Hepatocyte (in vitro differentiated cells): Measurements from ENCODE around the gene OTUD5.

ENCODE experiments used
- EZH2 ChIP-seq: fragments of 200-600 bp; sonication (generic); IDR thresholded peaks from 2 replicates; pipeline ENCODE4 v1.6.1; 2016; ENCODE audit warnings: antibody characterized with exemption, mild to moderate bottlenecking, borderline replicate concordance
- EZH2phosphoT487 ChIP-seq: fragments of 200-600 bp; sonication (generic); IDR thresholded peaks from one replicate; pipeline ENCODE4 v1.6.1; 2018; ENCODE audit warnings: antibody characterized with exemption, mild to moderate bottlenecking, low read depth, moderate library complexity; ENCODE audit not compliant: unreplicated experiment, severe bottlenecking
- TF ChIP-seq, protein P1 (sequence below): fragments of 200-600 bp; sonication (generic); IDR thresholded peaks from 2 replicates; pipeline ENCODE4 v1.5.1; 2016; ENCODE audit warnings: antibody characterized with exemption, mild to moderate bottlenecking; ENCODE audit not compliant: poor library complexity

DNA sequence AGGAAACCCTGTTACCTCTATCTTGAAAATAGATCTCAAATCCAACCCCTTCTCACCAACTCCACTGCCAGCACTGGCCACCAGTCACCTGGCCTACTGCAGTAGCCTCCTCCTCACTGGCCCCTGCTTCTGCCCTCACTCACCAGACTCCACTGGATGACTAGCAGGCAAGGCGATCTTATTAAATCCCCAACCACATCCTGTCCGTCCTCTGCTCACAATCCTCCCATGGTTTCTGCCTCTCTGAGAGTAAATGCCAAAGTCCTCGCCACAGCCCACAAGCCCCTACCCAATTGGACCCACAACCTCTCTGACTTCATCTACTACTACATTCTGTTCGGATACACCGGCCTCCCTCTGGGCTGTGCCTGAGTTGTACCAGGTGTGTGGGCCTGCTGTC is 33.1 kb downstream of the OTUD5 start:
- TF ChIP-seq, protein P1, sequence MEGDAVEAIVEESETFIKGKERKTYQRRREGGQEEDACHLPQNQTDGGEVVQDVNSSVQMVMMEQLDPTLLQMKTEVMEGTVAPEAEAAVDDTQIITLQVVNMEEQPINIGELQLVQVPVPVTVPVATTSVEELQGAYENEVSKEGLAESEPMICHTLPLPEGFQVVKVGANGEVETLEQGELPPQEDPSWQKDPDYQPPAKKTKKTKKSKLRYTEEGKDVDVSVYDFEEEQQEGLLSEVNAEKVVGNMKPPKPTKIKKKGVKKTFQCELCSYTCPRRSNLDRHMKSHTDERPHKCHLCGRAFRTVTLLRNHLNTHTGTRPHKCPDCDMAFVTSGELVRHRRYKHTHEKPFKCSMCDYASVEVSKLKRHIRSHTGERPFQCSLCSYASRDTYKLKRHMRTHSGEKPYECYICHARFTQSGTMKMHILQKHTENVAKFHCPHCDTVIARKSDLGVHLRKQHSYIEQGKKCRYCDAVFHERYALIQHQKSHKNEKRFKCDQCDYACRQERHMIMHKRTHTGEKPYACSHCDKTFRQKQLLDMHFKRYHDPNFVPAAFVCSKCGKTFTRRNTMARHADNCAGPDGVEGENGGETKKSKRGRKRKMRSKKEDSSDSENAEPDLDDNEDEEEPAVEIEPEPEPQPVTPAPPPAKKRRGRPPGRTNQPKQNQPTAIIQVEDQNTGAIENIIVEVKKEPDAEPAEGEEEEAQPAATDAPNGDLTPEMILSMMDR: no peak
- no peak for TF ChIP-seq EZH2
- TF ChIP-seq EZH2phosphoT487: no peak
